Mesenchymal stem cell (in vitro differentiated cells and primary cell): ENCODE results near the gene UBL3.

Experiments
- DNase-seq: peaks from one replicate; pipeline ENCODE4 v3.0.0-alpha.2; 2013
- H2AFZ ChIP-seq: one replicate; pipeline ENCODE4 v1.6.1; 2013; ENCODE audit warnings: low read depth, mild to moderate bottlenecking, control low read depth, inconsistent platforms, low read length, moderate library complexity
- H2AK5ac ChIP-seq: 2 replicates; pipeline ENCODE4 v1.6.1; 2013; ENCODE audit warnings: low read length, moderate library complexity, mild to moderate bottlenecking, inconsistent platforms; ENCODE audit not compliant: severe bottlenecking
- H2BK120ac ChIP-seq: one replicate; pipeline ENCODE4 v1.6.1; 2013; ENCODE audit warnings: low read depth, mild to moderate bottlenecking, inconsistent platforms, low read length, moderate library complexity
- H2BK12ac ChIP-seq, 2 experiments: one replicate each; pipeline ENCODE4 v1.6.1; 2013; ENCODE audit warnings: inconsistent platforms in 2 of 2, low read length in 2 of 2, mild to moderate bottlenecking in 2 of 2, moderate library complexity in 2 of 2, control low read depth in 1 of 2
- H2BK15ac ChIP-seq: one replicate; pipeline ENCODE4 v1.6.1; 2013; ENCODE audit warnings: mild to moderate bottlenecking, low read depth, inconsistent platforms; ENCODE audit not compliant: poor library complexity, severe bottlenecking
- H2BK5ac ChIP-seq: 2 replicates; pipeline ENCODE4 v1.6.1; 2013; ENCODE audit warnings: low read depth, mild to moderate bottlenecking, low read length, control low read depth, inconsistent platforms; ENCODE audit not compliant: poor library complexity, severe bottlenecking
- H3K14ac ChIP-seq, 2 experiments: one replicate each; pipeline ENCODE4 v1.6.1; 2013; ENCODE audit warnings: inconsistent platforms in 2 of 2, low read length in 2 of 2, control low read depth in 1 of 2, mild to moderate bottlenecking in 1 of 2, moderate library complexity in 1 of 2
- H3K18ac ChIP-seq, 2 experiments: one replicate each; pipeline ENCODE4 v1.6.1; 2013; ENCODE audit warnings: inconsistent platforms in 2 of 2, low read length in 2 of 2, control low read depth in 1 of 2, low read depth in 1 of 2, mild to moderate bottlenecking in 1 of 2
- H3K23ac ChIP-seq, 2 experiments: one replicate each; pipeline ENCODE4 v1.6.1; 2013; ENCODE audit warnings: inconsistent platforms in 2 of 2, low read length in 2 of 2, mild to moderate bottlenecking in 2 of 2, moderate library complexity in 2 of 2, control low read depth in 1 of 2
- H3K27ac ChIP-seq: 2 replicates; pipeline ENCODE4 v1.5.1; 2013; ENCODE audit warnings: mild to moderate bottlenecking, moderate library complexity, low read length, control low read depth, inconsistent platforms; ENCODE audit not compliant: poor library complexity, severe bottlenecking
- H3K27me3 ChIP-seq, 2 experiments: 2 replicates each; pipeline versions ENCODE4 v1.6.1 to v1.7.0; 2013; ENCODE audit warnings: low read length in 2 of 2, mild to moderate bottlenecking in 2 of 2, moderate library complexity in 2 of 2, control low read depth in 1 of 2, inconsistent platforms in 1 of 2; ENCODE audit not compliant: control insufficient read depth in 1 of 2, insufficient read depth in 1 of 2
- H3K36me3 ChIP-seq, 2 experiments: 2 replicates each; pipeline versions ENCODE4 v1.6.1 to v1.7.0; 2013; ENCODE audit warnings: low read length in 2 of 2, control low read depth in 1 of 2, inconsistent platforms in 1 of 2, low read depth in 1 of 2, mild to moderate bottlenecking in 1 of 2; ENCODE audit not compliant: insufficient read depth in 2 of 2, control insufficient read depth in 1 of 2
- H3K4ac ChIP-seq, 2 experiments: one replicate each; pipeline ENCODE4 v1.6.1; 2013; ENCODE audit warnings: inconsistent platforms in 2 of 2, low read length in 2 of 2, mild to moderate bottlenecking in 2 of 2, moderate library complexity in 2 of 2, control low read depth in 1 of 2, low read depth in 1 of 2
- H3K4me1 ChIP-seq: 2 replicates; pipeline ENCODE4 v1.6.1; 2013; ENCODE audit warnings: low read depth, low read length, control low read depth; ENCODE audit not compliant: control insufficient read depth, insufficient read depth
- H3K4me2 ChIP-seq: 2 replicates; pipeline ENCODE4 v1.6.1; 2013; ENCODE audit warnings: low read length, mild to moderate bottlenecking, inconsistent platforms; ENCODE audit not compliant: poor library complexity, severe bottlenecking
- H3K4me3 ChIP-seq, 2 experiments: 2 replicates each; pipeline versions ENCODE4 v1.5.1 to v1.7.0; 2013; ENCODE audit warnings: low read length in 2 of 2, mild to moderate bottlenecking in 2 of 2, control low read depth in 1 of 2, low read depth in 1 of 2; ENCODE audit not compliant: insufficient read depth in 1 of 2
- H3K79me1 ChIP-seq: replicated peaks from 2 replicates; pipeline ENCODE4 v1.6.1; 2013; ENCODE audit warnings: mild to moderate bottlenecking, control low read depth, low read length, inconsistent platforms; ENCODE audit not compliant: poor library complexity, severe bottlenecking
- H3K9ac ChIP-seq: 2 replicates; pipeline ENCODE4 v1.7.0; 2013; ENCODE audit warnings: mild to moderate bottlenecking, low read length, moderate library complexity
- H3K9me3 ChIP-seq: 2 replicates; pipeline ENCODE4 v1.7.0; 2013; ENCODE audit warnings: mild to moderate bottlenecking, low read length; ENCODE audit not compliant: control insufficient read depth
- H4K8ac ChIP-seq: one replicate; pipeline ENCODE4 v1.6.1; 2013; ENCODE audit warnings: inconsistent platforms, mild to moderate bottlenecking, low read length, moderate library complexity
- H4K91ac ChIP-seq: one replicate; pipeline ENCODE4 v1.6.1; 2013; ENCODE audit warnings: mild to moderate bottlenecking, low read length, inconsistent platforms
- WGBS: methylation state at CpG from one replicate; pipeline ENCODE4 v1.1.7; 2013; ENCODE audit warnings: mixed read lengths; 5-methylcytosine and 5-hydroxymethylcytosine counted together

UBL3 gene

GRCh38 chr13:29752175-29752574 is 98.2 kb downstream of the UBL3 start:
- no peaks in the 10 kb centered on the region for H3K79me1 ChIP-seq
- no peak for DNase-seq
- H3K36me3 ChIP-seq = no peaks in the 10 kb centered on the region
- no peak overlapping the region for H3K18ac ChIP-seq
- H3K4me3 ChIP-seq = no peak overlapping the region
- H2AFZ ChIP-seq = no peak overlapping the region
- no peak overlapping the region for H3K4ac ChIP-seq
- H3K9me3 ChIP-seq = no peaks in the 10 kb centered on the region
- H3K23ac ChIP-seq = no peak overlapping the region
- no peak overlapping the region for H3K27ac ChIP-seq
- no peak overlapping the region for H4K91ac ChIP-seq
- 94% methylated on average over 3 of the region's 4 CpGs for WGBS
- H2BK15ac ChIP-seq = no peak overlapping the region
- H2BK120ac ChIP-seq = no peak overlapping the region
- no peak overlapping the region for H3K9ac ChIP-seq
- no peak overlapping the region for H3K14ac ChIP-seq
- H3K4me1 ChIP-seq = no peaks in the 10 kb centered on the region
- H4K8ac ChIP-seq = no peak overlapping the region
- H3K4me2 ChIP-seq = no peak overlapping the region
- no peaks in the 10 kb centered on the region for H3K27me3 ChIP-seq
- no peak overlapping the region for H2BK5ac ChIP-seq
- H2AK5ac ChIP-seq = no peak overlapping the region
- no peak overlapping the region for H2BK12ac ChIP-seq

GRCh38 chr13:29750183-29750530 is 100.3 kb downstream of the UBL3 start:
- no peak overlapping the region for H2BK120ac ChIP-seq
- H3K36me3 ChIP-seq = no peaks in the 10 kb centered on the region
- no peak overlapping the region for H3K4me2 ChIP-seq
- H2BK5ac ChIP-seq = no peak overlapping the region
- no peak overlapping the region for H2BK15ac ChIP-seq
- no peak overlapping the region for H3K23ac ChIP-seq
- H3K27ac ChIP-seq = no peak overlapping the region
- H2AK5ac ChIP-seq = no peak overlapping the region
- H2AFZ ChIP-seq = no peak overlapping the region
- no peak overlapping the region for H3K4me3 ChIP-seq
- 90% methylated on average over 5 of the region's 5 CpGs for WGBS
- peaks cover 0 to 7% of the 10 kb centered on the region in 2 experiments for H3K27me3 ChIP-seq
- H3K9ac ChIP-seq = peak overlapping the region; percentile 48
- no peak overlapping the region for H4K8ac ChIP-seq
- no peak for DNase-seq
- H3K14ac ChIP-seq = peak overlapping the region in 1 of 2 experiments; percentile 22
- H3K79me1 ChIP-seq = no peaks in the 10 kb centered on the region
- H4K91ac ChIP-seq = peak overlapping the region; percentile 18
- no peak overlapping the region for H2BK12ac ChIP-seq
- peak overlapping the region in 1 of 2 experiments; percentile 17 for H3K18ac ChIP-seq
- H3K4me1 ChIP-seq = no peaks in the 10 kb centered on the region
- H3K4ac ChIP-seq = no peak overlapping the region
- H3K9me3 ChIP-seq = no peaks in the 10 kb centered on the region

- H4K8ac ChIP-seq = no peak overlapping the region
- no peak overlapping the region for H3K14ac ChIP-seq
- peak overlapping the region; percentile 48 for H3K9ac ChIP-seq
- no peaks in the 10 kb centered on the region for H3K9me3 ChIP-seq
- H2BK15ac ChIP-seq = no peak overlapping the region
- H3K79me1 ChIP-seq = no peaks in the 10 kb centered on the region
- H3K4ac ChIP-seq = no peak overlapping the region
- no peak overlapping the region for H2AK5ac ChIP-seq
- H3K4me1 ChIP-seq = no peaks in the 10 kb centered on the region
- peak overlapping the region in 1 of 2 experiments; percentile 17 for H3K18ac ChIP-seq
- 64% methylated on average over 6 of the region's 6 CpGs for WGBS
- H2BK5ac ChIP-seq = no peak overlapping the region
- no peak overlapping the region for H2BK12ac ChIP-seq
- no peak overlapping the region for H2AFZ ChIP-seq
- no peak overlapping the region for H3K4me3 ChIP-seq
- no peak overlapping the region for H3K4me2 ChIP-seq
- H3K23ac ChIP-seq = no peak overlapping the region
- peak; percentile 79 for DNase-seq
- H3K36me3 ChIP-seq = no peaks in the 10 kb centered on the region
- no peak overlapping the region for H2BK120ac ChIP-seq
- peaks cover 0 to 13% of the 10 kb centered on the region in 2 experiments for H3K27me3 ChIP-seq
- H3K27ac ChIP-seq = no peak overlapping the region
- H4K91ac ChIP-seq = peak overlapping the region; percentile 18
Measured at GRCh38 chr13:29749401-29750182, 100.8 kb downstream of the UBL3 start.

- no peak overlapping the region for H2AFZ ChIP-seq
- H3K27me3 ChIP-seq = peaks cover 0 to 13% of the 10 kb centered on the region in 2 experiments
- H2BK5ac ChIP-seq = no peak overlapping the region
- no peaks in the 10 kb centered on the region for H3K79me1 ChIP-seq
- H3K23ac ChIP-seq = no peak overlapping the region
- 86% methylated on average over 1 of the region's 3 CpGs for WGBS
- H2BK12ac ChIP-seq = no peak overlapping the region
- no peak overlapping the region for H3K9ac ChIP-seq
- no peak overlapping the region for H2BK120ac ChIP-seq
- H2BK15ac ChIP-seq = no peak overlapping the region
- no peak overlapping the region for H2AK5ac ChIP-seq
- no peak overlapping the region for H4K8ac ChIP-seq
- no peak overlapping the region for H4K91ac ChIP-seq
- no peak overlapping the region for H3K4ac ChIP-seq
- H3K14ac ChIP-seq = no peak overlapping the region
- H3K9me3 ChIP-seq = no peaks in the 10 kb centered on the region
- H3K27ac ChIP-seq = no peak overlapping the region
- no peak overlapping the region for H3K18ac ChIP-seq
- no peak for DNase-seq
- peaks cover 3% of the 10 kb centered on the region for H3K4me1 ChIP-seq
- H3K36me3 ChIP-seq = no peaks in the 10 kb centered on the region
- H3K4me2 ChIP-seq = no peak overlapping the region
- no peak overlapping the region for H3K4me3 ChIP-seq
Measured at GRCh38 chr13:29748097-29748496, 102.3 kb downstream of the UBL3 start.
